Measurements from ENCODE around the gene ITPRID2. TPM values are rescaled to one million over a fixed set of nuclear protein-coding genes. Genes with fewer than 3 reads are reported as not detected.
"Not testable (repeated sequence)": the region's sequence is repeated elsewhere in the genome, so short reads cannot be mapped to it uniquely, and the experiment has no call there.

ITPRID2 gene
- polyA plus RNA-seq, 3 donors, result 146 to 174 (median 171) TPM

- DNase-seq, result not testable (repeated sequence)
These were observed 64.3 kb downstream of the ITPRID2 start for GRCh38 chr2:181955866-181956265.

GRCh38 chr2:181957668-181958067 is 66.1 kb downstream of the ITPRID2 start:
- no peak for DNase-seq

- DNase-seq, result no peak
These were observed 67.2 kb downstream of the ITPRID2 start for GRCh38 chr2:181958726-181959125.

GRCh38 chr2:181959508-181959907 is 68.0 kb downstream of the ITPRID2 start:
- DNase-seq, result no peak

- not testable (repeated sequence) for DNase-seq
These were observed 69.6 kb downstream of the ITPRID2 start for GRCh38 chr2:181961167-181961566.

GRCh38 chr2:181962142-181962541 is 70.6 kb downstream of the ITPRID2 start:
- DNase-seq, result no peak

- DNase-seq, result no peak
These were observed 78.7 kb downstream of the ITPRID2 start for GRCh38 chr2:181970160-181970794.

GRCh38 chr2:181971032-181971431 is 79.5 kb downstream of the ITPRID2 start:
- DNase-seq, result no peak

GRCh38 chr2:181972431-181973170 is 81.1 kb downstream of the ITPRID2 start:
- no peak for DNase-seq

GRCh38 chr2:181973171-181973783 is 81.7 kb downstream of the ITPRID2 start:
- DNase-seq, result peak; percentile 31

- no peak for DNase-seq
These were observed 86.3 kb downstream of the ITPRID2 start for GRCh38 chr2:181977661-181978350.

GRCh38 chr2:181978351-181979150 is 87.0 kb downstream of the ITPRID2 start:
- DNase-seq, result no peak

Other genes with a start within 250 kb of the ITPRID2 start
- gene CERKL, start 234.6 kb upstream of the ITPRID2 start, polyA plus RNA-seq (ENCODE audit: insufficient read length in 3 of 3), result 10 to 100 TPM; 10.7 to 13.4 (median 13.3) TPM
- not detected for gene NEUROD1, start 211.2 kb upstream of the ITPRID2 start, polyA plus RNA-seq (ENCODE audit: insufficient read length in 3 of 3)
- gene PPP1R1C, start 94.1 kb downstream of the ITPRID2 start, polyA plus RNA-seq (ENCODE audit: insufficient read length in 3 of 3), result 1 to 10 TPM; 2.1 to 3.5 (median 2.6) TPM